A549 (cell line): Measurements from ENCODE around the gene ETNPPL. TPM values are rescaled to one million over a fixed set of nuclear protein-coding genes. Genes with fewer than 3 reads are reported as not detected.
A peak's percentile ranks its signal among the peaks of the same experiment; 100 is the strongest.

Experiments
- ATAC-seq, 2 experiments: fragments of 200-7000 bp in 1 of 2; fragments of >200 bp in 1 of 2; cut with Nextera tagmentation in 1 of 2; cut with Tn5 transposase in 1 of 2; 3 replicates each; pipeline versions ENCODE4 v1.8.0 to v1.9.1; 2018 to 2020; ENCODE audit warnings: mild to moderate bottlenecking in 1 of 2, moderate library complexity in 1 of 2
- CTCF ChIA-PET: fragments of 300-600 bp; sonication (Branson Sonifier 250); formaldehyde crosslinking; extraction: SDS; loops from one replicate; lab custom pipeline; 2021; ENCODE audit warnings: antibody characterized with exemption, inconsistent platforms; lab: Yijun Ruan, JAX
- POLR2A ChIA-PET: fragments of 350-600 bp; formaldehyde crosslinking; extraction: SDS; loops from one replicate; lab custom pipeline; 2021; ENCODE audit warnings: antibody characterized with exemption, inconsistent platforms; lab: Yijun Ruan, JAX
- DNase-seq, 2 experiments: peaks; one replicate each; pipeline versions ENCODE4 v3.0.0 to v3.0.0-alpha.2; 2011 to 2016; ENCODE audit warnings: low read depth in 1 of 2, low spot score in 1 of 2
- FAIRE-seq: peaks from 2 replicates; lab custom pipeline; 2011; peaks lifted over from hg19 to GRCh38; lab: Jason Lieb, UNC
- H3K27ac ChIP-seq, 2 experiments: fragments of >200 bp; sonication (Bioruptor Twin); formaldehyde crosslinking; 3 replicates each; pipeline ENCODE4 v1.5.1; 2016 to 2017
- H3K4me1 ChIP-seq: fragments of >200 bp; sonication (Bioruptor Twin); formaldehyde crosslinking; 3 replicates; pipeline ENCODE4 v1.6.1; 2016
- H3K4me2 ChIP-seq: fragments of >200 bp; sonication (Bioruptor Twin); formaldehyde crosslinking; 3 replicates; pipeline ENCODE4 v1.6.1; 2016
- H3K4me3 ChIP-seq: fragments of >200 bp; sonication (Bioruptor Twin); formaldehyde crosslinking; 3 replicates; pipeline ENCODE4 v1.5.1; 2016
- H3K9me3 ChIP-seq: fragments of >200 bp; sonication (Bioruptor Twin); formaldehyde crosslinking; 3 replicates; pipeline ENCODE4 v1.6.1; 2016
- CBX2 ChIP-seq: fragments of 200-600 bp; sonication (generic); IDR thresholded peaks from 2 replicates; pipeline ENCODE4 v1.6.1; 2016; ENCODE audit warnings: low read depth, mild to moderate bottlenecking, borderline replicate concordance
- CBX8 ChIP-seq: fragments of 200-600 bp; sonication (generic); IDR thresholded peaks from 2 replicates; pipeline ENCODE4 v1.6.1; 2016
- CEBPB ChIP-seq, 2 experiments: fragments of >200 bp in 1 of 2; sonication (Bioruptor Twin) in 1 of 2; formaldehyde crosslinking in 1 of 2; IDR thresholded peaks; 2 replicates each; pipeline ENCODE4 v1.6.1; 2012 to 2016
- CHD2 ChIP-seq: fragments of 150-350 bp; IDR thresholded peaks from 2 replicates; pipeline ENCODE4 v1.6.1; 2014; ENCODE audit warnings: low read length; ENCODE audit not compliant: partially characterized antibody
- CHD4 ChIP-seq: fragments of 200-600 bp; sonication (generic); IDR thresholded peaks from 2 replicates; pipeline ENCODE4 v1.6.1; 2016; ENCODE audit warnings: antibody characterized with exemption, mild to moderate bottlenecking, borderline replicate concordance
- CTCF ChIP-seq: fragments of >200 bp; sonication (Bioruptor Twin); formaldehyde crosslinking; IDR thresholded peaks from 3 replicates; pipeline ENCODE4 v1.5.1; 2016
- E2F6 ChIP-seq: IDR thresholded peaks from 2 replicates; pipeline ENCODE4 v1.6.1; 2012; ENCODE audit warnings: low read depth, borderline replicate concordance
- EHF ChIP-seq: fragments of 250-450 bp; sonication (Bioruptor Pico); IDR thresholded peaks from 2 replicates; pipeline ENCODE4 v1.5.0; 2020; ENCODE audit warnings: mild to moderate bottlenecking
- ELK1 ChIP-seq: fragments of 150-350 bp; IDR thresholded peaks from 2 replicates; pipeline ENCODE4 v1.6.1; 2014; ENCODE audit warnings: low read depth, mild to moderate bottlenecking, low read length
- ESRRA ChIP-seq: fragments of 150-350 bp; IDR thresholded peaks from 2 replicates; pipeline ENCODE4 v1.6.1; 2014; ENCODE audit warnings: mild to moderate bottlenecking, low read length, borderline replicate concordance
- FOSB ChIP-seq: fragments of 250-450 bp; sonication (Bioruptor Pico); IDR thresholded peaks from 2 replicates; pipeline ENCODE4 v1.5.0; 2020; ENCODE audit warnings: mild to moderate bottlenecking, moderate library complexity
- FOXS1 ChIP-seq: fragments of 250-450 bp; sonication (Bioruptor Pico); IDR thresholded peaks from 2 replicates; pipeline ENCODE4 v1.5.0; 2020; ENCODE audit warnings: mild to moderate bottlenecking, moderate library complexity
- HEYL ChIP-seq: fragments of 250-450 bp; sonication (Bioruptor Pico); IDR thresholded peaks from 2 replicates; pipeline ENCODE4 v1.8.0; 2021; ENCODE audit warnings: mild to moderate bottlenecking, moderate library complexity
- KDM5A ChIP-seq: fragments of 200-600 bp; sonication (generic); IDR thresholded peaks from 2 replicates; pipeline ENCODE4 v1.6.1; 2016; ENCODE audit warnings: antibody characterized with exemption, mild to moderate bottlenecking
- MAX ChIP-seq: IDR thresholded peaks from 2 replicates; pipeline ENCODE4 v1.6.1; 2012
- MYC ChIP-seq: IDR thresholded peaks from 2 replicates; pipeline ENCODE4 v1.6.1; 2012; ENCODE audit warnings: mild to moderate bottlenecking, inconsistent platforms, low read length, improper control_type of control experiment, borderline replicate concordance
- NR3C1 ChIP-seq: fragments of >200 bp; sonication (Bioruptor Twin); formaldehyde crosslinking; IDR thresholded peaks from 3 replicates; pipeline ENCODE4 v1.6.1; 2017
- PBX3 ChIP-seq: IDR thresholded peaks from 2 replicates; pipeline ENCODE4 v1.6.1; 2012
- PHF8 ChIP-seq: fragments of 200-600 bp; sonication (generic); IDR thresholded peaks from 2 replicates; pipeline ENCODE4 v1.6.1; 2016; ENCODE audit warnings: low read depth, mild to moderate bottlenecking, antibody characterized with exemption, moderate library complexity, borderline replicate concordance
- POLR2A ChIP-seq: IDR thresholded peaks from 2 replicates; pipeline ENCODE4 v1.6.1; 2012; ENCODE audit warnings: mild to moderate bottlenecking, low read length
- POLR2AphosphoS2 ChIP-seq: conservative IDR thresholded peaks from 2 replicates; pipeline ENCODE4 v1.6.1; 2012; ENCODE audit warnings: low read length, improper control_type of control experiment, inconsistent platforms
- RAD21 ChIP-seq, 2 experiments: fragments of >200 bp in 1 of 2; sonication (Bioruptor Twin) in 1 of 2; formaldehyde crosslinking in 1 of 2; IDR thresholded peaks in 1 of 2; conservative IDR thresholded peaks in 1 of 2; 2 replicates in 1 of 2; 3 replicates in 1 of 2; pipeline ENCODE4 v1.6.1; 2012 to 2018; ENCODE audit warnings: inconsistent platforms in 1 of 2
- REST ChIP-seq: fragments of 200-600 bp; sonication (generic); IDR thresholded peaks from 2 replicates; pipeline ENCODE4 v1.6.1; 2016; ENCODE audit warnings: antibody characterized with exemption, mild to moderate bottlenecking, moderate library complexity
- RFX5 ChIP-seq: fragments of 450-650 bp; IDR thresholded peaks from 2 replicates; pipeline ENCODE4 v1.7.1; 2014; ENCODE audit warnings: antibody characterized with exemption, mild to moderate bottlenecking, moderate library complexity
- SMC3 ChIP-seq: fragments of >200 bp; sonication (Bioruptor Twin); formaldehyde crosslinking; IDR thresholded peaks from 3 replicates; pipeline ENCODE4 v1.6.1; 2018; ENCODE audit warnings: inconsistent platforms
- SREBF2 ChIP-seq: fragments of 450-650 bp; IDR thresholded peaks from 2 replicates; pipeline ENCODE4 v1.6.1; 2014; ENCODE audit warnings: mild to moderate bottlenecking, moderate library complexity
- TP53 ChIP-seq: fragments of 250-450 bp; sonication (Bioruptor Pico); IDR thresholded peaks from 2 replicates; pipeline ENCODE4 v1.5.0; 2021; ENCODE audit warnings: mild to moderate bottlenecking, moderate library complexity
- ZFP36 ChIP-seq: fragments of 450-650 bp; IDR thresholded peaks from 2 replicates; pipeline ENCODE4 v1.6.1; 2014; ENCODE audit warnings: borderline replicate concordance; ENCODE audit not compliant: partially characterized antibody
- ZNF302 ChIP-seq: fragments of 250-450 bp; sonication (Bioruptor Pico); IDR thresholded peaks from 2 replicates; pipeline ENCODE4 v1.9.0; 2021; ENCODE audit warnings: inconsistent platforms, mild to moderate bottlenecking, moderate library complexity
- ZSCAN20 ChIP-seq: fragments of 250-450 bp; sonication (Bioruptor Pico); IDR thresholded peaks from 2 replicates; pipeline ENCODE4 v1.8.0; 2022; ENCODE audit warnings: mild to moderate bottlenecking, moderate library complexity
- whole genome bisulfite sequencing: methylation state at CpG from one replicate; pipeline ENCODE4 v1.1.6; 2017; ENCODE audit errors: missing lambda C conversion rate; 5-methylcytosine and 5-hydroxymethylcytosine counted together
- polyA plus RNA-seq, 4 experiments: library from polyadenylated mRNA; depleted of rRNA in 3 of 4; stranded (reverse); fragments of >200 nt; fragmentation: RNase III in 1 of 4; extraction: RNeasy Plus Mini Kit Qiagen cat#74134 plus additional on column Dnase treatment in 1 of 4; gene quantifications; 2 replicates in 3 of 4; 3 replicates in 1 of 4; pipeline ENCODE4 v1.2.3, GENCODE V29; 2011 to 2017

The ETNPPL gene
- polyA plus RNA-seq, 2 of the 4 experiments (the other 2 are of a cell fraction): not detected

GRCh38 chr4:108783665-108784463 is 21.0 kb upstream of the ETNPPL start:
- Histone ChIP-seq H3K27ac (no peak overlapping the region), H3K4me2 (no peak overlapping the region), H3K4me1 (no peaks in the 10 kb centered on the region), H3K9me3 (no peaks in the 10 kb centered on the region), H3K4me3 (no peak overlapping the region)
- ATAC-seq (peak in 1 of 2 experiments; percentile 54; a peak in 1 of 6 replicates), DNase-seq (peak; percentile 10 to 14), FAIRE-seq (no peak)
- TF ChIP-seq PBX3: no peak
- TF ChIP-seq CTCF: peak; percentile 43
- TF ChIP-seq NR3C1: no peak
- TF ChIP-seq RAD21 (conservative IDR thresholded peaks at IDR 0.05 in 1 of 2, IDR thresholded peaks at IDR 0.05 in 1 of 2): peak in 1 of 2 experiments; percentile 32; a peak in 3 of 5 replicates
- TF ChIP-seq CBX2: no peak
- TF ChIP-seq CEBPB (IDR thresholded peaks at IDR 0.05): no peak
- no peak for TF ChIP-seq PHF8
- TF ChIP-seq ZSCAN20 (CRISPR knock-in tag): no peak
- TF ChIP-seq CHD4: no peak
- no peak for TF ChIP-seq SREBF2
- TF ChIP-seq FOSB (CRISPR knock-in tag): no peak
- TF ChIP-seq CHD2: no peak
- no peak for TF ChIP-seq POLR2AphosphoS2
- TF ChIP-seq TP53 (CRISPR knock-in tag): no peak
- TF ChIP-seq ZFP36: no peak
- peak; percentile 71; the same call in 1 of the 2 replicates for TF ChIP-seq ESRRA
- no peak for TF ChIP-seq EHF
- no peak for TF ChIP-seq POLR2A
- TF ChIP-seq REST: no peak
- no peak for TF ChIP-seq CBX8
- no peak for TF ChIP-seq KDM5A
- no peak for TF ChIP-seq E2F6
- no peak for TF ChIP-seq ZNF302 (CRISPR knock-in tag)
- TF ChIP-seq FOXS1 (CRISPR knock-in tag): no peak
- TF ChIP-seq SMC3: 0 out of 3 replicates have a peak, but pooled peaks have one; percentile 34
- no peak for TF ChIP-seq HEYL
- no peak for TF ChIP-seq ELK1
- no peak for TF ChIP-seq MYC
- TF ChIP-seq RFX5: no peak
- TF ChIP-seq MAX: no peak
- CTCF ChIA-PET: interaction anchor here (0.6 to 1.6 kb wide), 4 partner anchors 9 to 200 kb away, joined by 3 to 4 read pairs (median 3); no protein-coding TSS in a partner anchor
- 20% methylated on average over 3 of the region's 3 CpGs for WGBS
- POLR2A ChIA-PET: no interaction called here
